Stimulated activated CD8-positive, alpha-beta memory T cell treated with anti-CD3 and anti-CD28 coated beads, Interleukin-7, amount 100 ng/mL, for 1 hour (primary cell): ENCODE data around the gene ANKEF1.
"Not testable (repeated sequence)": the region's sequence is repeated elsewhere in the genome, so short reads cannot be mapped to it uniquely, and the experiment has no call there.

Source experiments
- DNase-seq, 2 donors: peaks; one replicate each; pipeline ENCODE4 v3.0.0-alpha.2; 2020; ENCODE audit warnings: low read depth in 2 of 2

ANKEF1 gene

DNA sequence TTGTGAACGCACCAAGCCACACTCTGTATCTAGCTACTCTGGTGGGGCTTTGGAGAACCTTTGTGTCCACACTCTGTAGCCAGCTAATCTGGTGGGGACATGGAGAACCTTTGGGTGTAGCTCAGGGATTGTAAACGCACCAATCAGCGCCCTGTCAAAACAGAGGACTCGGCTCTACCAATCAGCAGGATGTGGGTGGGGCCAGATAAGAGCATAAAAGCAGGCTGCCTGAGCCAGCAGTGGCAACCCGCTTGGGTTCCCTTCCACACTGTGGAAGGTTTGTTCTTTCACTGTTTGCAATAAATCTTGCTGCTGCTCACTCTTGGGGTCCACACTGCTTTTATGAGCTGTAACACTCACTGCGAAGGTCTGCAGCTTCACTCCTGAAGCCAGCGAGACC lies 2.5 kb upstream of the ANKEF1 start:
- not testable (repeated sequence) for DNase-seq

- no peak for DNase-seq
Observed at GRCh38 chr20:10033905-10034650, 709 bp upstream of the ANKEF1 start.

DNA sequence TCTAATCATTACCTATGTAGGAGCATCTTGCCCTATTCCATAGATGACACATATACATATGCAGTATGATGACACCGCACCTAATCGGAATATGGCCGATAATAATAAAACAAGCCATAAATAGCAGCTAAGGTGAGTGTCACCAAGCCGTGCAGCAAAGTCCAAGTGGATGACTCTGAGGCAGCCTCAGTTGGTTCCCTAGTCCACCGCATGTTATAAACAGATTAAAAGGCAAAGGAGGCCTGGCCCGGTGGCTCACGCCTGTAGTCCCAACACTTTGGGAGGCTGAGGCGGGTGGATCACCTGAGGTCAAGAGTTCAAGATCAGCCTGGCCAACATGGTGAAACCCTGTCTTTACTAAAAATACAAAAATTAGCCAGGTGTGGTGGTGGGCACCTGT lies 1.5 kb downstream of the ANKEF1 start:
- DNase-seq, result not testable (repeated sequence)

DNA sequence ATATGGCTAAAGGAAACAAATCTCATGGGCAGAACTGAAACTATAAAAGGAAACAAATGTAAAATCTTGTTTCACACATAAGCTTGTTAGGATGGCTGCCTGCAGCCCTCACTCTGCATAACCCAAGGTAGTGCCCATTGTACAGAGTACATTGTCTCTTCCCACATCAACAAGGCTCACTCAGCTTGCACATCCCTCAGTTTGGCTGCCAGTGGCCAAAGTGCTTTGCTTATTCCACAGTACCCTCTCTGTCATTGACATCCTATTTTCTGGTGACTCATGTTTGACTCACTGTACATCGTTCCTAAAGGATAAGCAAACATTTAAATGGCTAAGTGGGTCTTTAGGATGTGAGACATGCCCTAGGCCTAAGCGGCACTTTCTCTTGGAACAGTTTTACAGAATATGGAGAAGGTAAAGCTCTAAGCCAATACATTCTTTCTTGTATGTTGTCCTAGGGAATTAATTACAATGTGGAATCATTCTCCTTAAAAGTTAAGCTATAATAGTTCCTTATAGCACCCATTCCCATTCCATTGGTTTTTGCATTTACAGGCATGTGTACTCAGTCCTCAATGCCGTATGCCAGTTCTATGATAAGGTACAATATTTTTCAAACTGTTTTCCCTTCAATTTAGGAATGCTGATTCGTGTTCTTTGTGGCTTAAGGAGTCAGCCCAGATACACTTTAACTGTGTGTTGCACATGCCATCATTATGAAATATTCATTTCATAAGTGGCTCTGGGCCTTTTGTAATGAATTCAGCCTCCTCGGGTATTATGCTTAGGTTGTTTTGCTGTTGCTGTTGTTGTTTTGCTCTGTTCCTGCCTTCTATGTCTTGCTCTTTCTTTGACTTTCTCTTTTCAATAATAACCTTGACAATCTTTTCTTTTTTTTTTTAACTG lies 5.5 kb downstream of the ANKEF1 start:
- DNase-seq, result no peak

- DNase-seq, result no peak
Observed at GRCh38 chr20:10042086-10042485, 7.3 kb downstream of the ANKEF1 start.

GRCh38 chr20:10047427-10047826 lies 12.6 kb downstream of the ANKEF1 start:
- no peak for DNase-seq

DNA sequence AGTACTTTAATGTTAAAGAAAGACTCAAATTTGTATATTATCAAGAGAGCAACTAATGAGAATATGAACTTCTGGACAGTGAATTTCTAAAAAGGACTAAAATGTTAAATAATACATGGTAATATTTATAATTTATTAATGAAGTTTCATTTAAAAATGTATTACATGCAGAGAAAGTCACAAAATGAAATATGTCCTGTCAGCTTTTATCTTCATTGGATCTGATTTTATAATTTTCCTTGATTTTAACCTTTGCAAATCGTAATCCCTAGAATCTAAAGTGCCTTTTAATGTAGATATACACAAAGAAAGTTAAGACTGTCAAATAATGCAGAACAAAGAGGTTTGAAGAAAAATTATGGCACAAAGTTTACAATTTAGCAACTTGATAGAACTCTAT lies 16.4 kb downstream of the ANKEF1 start:
- no peak for DNase-seq

DNA sequence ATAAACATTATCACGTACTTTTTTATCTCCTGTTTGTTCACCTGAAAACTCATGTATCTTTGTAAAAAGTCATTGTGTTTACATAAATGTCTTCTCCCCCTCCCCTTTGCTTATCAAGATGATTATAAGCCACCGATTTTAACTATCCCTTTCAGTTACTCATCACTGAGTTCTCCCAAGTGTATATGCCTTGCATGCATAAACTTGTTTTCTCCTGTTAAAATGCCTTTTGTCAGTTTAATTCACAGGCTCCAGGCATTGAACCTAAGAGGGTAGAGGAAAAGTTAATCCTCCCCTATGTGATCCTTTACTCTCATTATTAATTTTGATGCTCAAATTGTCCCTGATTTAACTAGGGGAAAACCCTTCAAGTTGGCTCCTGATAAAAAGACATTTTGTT lies 24.2 kb downstream of the ANKEF1 start:
- DNase-seq, result no peak

DNA sequence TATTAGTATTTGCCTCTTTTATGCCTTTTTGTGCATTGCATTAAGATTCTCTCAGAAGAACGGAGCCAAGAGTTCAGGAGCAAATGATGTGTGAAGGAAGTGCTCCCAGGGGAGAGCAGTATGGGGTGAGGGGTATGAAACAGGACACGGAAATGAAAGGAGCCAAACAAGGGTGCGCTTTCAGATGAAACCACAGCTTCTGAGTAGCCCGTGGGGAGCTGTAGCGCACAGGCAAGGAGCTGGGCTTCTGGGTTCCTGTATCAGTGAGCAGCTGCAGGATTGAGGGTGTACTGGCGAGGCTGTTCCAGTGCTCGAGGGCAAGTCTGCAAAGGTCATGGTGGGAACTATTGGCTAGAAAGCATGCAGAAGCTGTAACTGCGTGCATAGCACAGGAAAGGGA lies 25.4 kb downstream of the ANKEF1 start:
- no peak for DNase-seq

- no peak for DNase-seq
Observed at GRCh38 chr20:10061641-10062040, 26.9 kb downstream of the ANKEF1 start.

- DNase-seq, result no peak
Observed at GRCh38 chr20:10063482-10063881, 28.7 kb downstream of the ANKEF1 start.

DNA sequence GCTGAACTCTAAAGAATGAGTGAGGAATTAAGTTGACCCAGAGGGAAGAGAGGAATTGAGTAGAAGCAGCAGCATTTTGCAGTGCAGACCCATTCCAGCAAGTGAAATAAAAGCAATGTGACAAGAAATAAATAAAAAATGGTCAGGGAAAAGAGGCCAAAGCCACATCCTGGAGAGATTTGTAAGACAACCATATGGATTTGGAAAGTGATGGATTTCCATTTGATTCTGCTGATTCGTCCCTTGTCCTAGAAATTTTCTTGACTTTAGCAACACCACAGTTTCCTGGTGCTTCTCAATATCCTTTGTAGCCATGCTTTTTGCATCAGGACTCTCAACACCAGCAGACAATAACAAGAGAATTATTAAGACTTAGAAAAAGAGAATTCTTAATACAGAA lies 29.8 kb downstream of the ANKEF1 start:
- DNase-seq, result no peak

GRCh38 chr20:10065154-10065833 lies 30.5 kb downstream of the ANKEF1 start:
- DNase-seq, result no peak

DNA sequence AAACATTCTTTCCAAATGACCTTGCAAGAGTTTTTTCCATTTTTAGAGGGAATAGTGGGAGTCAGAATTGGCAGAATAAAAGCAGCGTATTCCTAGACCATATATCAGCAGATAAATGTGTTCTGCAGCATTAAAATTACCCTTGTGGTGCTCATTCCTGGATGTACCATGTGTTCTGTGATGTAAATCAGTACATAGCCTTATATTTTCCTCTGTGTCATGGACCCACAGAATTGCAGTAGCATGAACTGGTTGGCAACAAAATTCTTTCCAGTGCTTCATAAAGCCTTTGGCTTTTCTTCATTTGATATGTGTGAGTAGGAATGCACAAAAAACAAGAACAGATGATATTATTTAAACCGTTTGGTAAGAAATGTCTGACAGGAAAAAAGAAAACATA lies 32.5 kb downstream of the ANKEF1 start:
- DNase-seq, result no peak

DNA sequence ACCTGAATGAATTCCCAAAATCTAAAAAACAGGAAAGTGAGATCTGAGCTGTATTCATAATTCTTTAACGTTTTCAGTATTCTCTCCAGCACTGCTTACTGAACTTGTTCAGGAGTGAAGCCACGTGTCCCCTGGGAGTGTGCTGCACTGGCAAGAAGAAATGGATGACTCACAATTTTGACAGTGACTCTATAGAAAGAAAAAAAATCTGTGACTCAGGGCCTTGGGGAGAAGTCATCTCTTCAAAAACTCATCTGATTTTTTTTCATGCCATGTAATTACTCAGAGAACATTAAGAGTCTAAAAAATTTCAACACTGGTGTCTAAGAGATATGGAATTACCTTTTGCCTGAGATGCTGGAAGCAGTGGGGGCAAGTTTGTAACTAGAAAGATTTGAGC lies 39.7 kb downstream of the ANKEF1 start:
- DNase-seq, result no peak

GRCh38 chr20:10075606-10076005 lies 40.8 kb downstream of the ANKEF1 start:
- no peak for DNase-seq

GRCh38 chr20:10076126-10077080 lies 41.6 kb downstream of the ANKEF1 start:
- no peak for DNase-seq

DNA sequence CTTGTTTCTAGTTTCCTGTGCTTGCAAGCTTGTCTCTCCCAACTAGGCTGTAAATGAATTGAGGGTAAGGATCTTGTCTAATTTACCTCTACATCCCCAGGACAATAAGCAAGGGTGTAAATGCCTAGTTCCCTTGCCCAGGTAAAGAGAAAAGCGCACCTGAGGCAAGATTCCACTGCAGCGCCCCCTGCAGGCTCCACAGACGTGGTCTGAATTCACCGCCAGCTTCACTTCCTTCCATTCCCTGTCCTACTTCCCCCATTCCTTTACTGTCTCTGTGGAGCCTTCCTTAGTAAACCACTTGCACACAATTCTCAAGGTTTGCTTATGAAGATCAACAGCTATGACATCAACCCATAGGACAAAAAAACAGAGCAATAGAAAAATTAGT lies 42.3 kb downstream of the ANKEF1 start:
- DNase-seq, result no peak

DNA sequence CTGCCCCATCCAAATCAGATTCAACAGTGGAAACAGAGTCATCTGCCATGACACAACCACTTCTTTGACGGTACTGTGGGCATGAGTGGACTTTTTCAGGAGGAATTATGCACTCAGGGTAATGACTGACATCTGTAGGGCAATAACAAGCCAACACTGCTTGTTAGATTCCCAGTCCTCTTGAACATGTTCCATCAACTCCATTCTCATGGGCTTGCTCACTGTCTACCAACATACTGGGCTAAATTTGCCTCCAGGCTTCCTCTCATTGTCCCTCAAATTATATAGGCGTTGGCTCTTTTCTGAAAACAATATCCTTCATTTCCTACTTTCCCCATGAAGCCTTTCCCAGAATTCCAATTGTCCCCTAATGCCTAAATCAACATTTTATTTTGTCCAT lies 43.1 kb downstream of the ANKEF1 start:
- no peak for DNase-seq

- no peak for DNase-seq
Observed at GRCh38 chr20:10078403-10078802, 43.6 kb downstream of the ANKEF1 start.

DNA sequence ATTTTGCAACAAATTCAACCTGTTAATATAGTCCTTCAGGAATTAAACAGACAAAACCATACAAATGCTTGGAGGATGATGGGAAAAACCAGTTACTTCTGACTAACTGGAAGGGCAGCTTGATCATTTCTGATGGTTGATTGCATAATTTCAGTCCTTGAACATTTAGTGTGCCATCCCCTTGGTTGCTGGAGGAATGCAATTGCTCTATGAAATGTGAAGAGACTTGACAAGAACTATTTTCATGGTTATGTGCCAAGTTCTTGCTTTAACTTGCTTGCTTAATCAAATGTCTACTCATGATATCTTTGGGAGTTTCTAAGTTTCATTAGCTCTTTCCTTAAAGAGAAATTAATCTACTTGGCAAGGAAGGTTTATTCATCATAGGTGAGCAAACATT lies 45.2 kb downstream of the ANKEF1 start:
- DNase-seq, result no peak
